HFF-Myc (cell line): ENCODE data around the gene MCTP1.
"Not testable (repeated sequence)": the region's sequence is repeated elsewhere in the genome, so short reads cannot be mapped to it uniquely, and the experiment has no call there.

ENCODE experiments used
- DNase-seq: peaks from one replicate; pipeline ENCODE4 v3.0.0-alpha.2; 2011; ENCODE audit warnings: low read depth; ENCODE audit errors: extremely low read depth
- H3K4me3 ChIP-seq: replicated peaks from 2 replicates; pipeline ENCODE4 v1.5.1; 2011; ENCODE audit warnings: low read depth, mild to moderate bottlenecking, control low read depth, low read length
- CTCF ChIP-seq: IDR thresholded peaks from 2 replicates; pipeline ENCODE4 v1.5.1; 2012; ENCODE audit warnings: mild to moderate bottlenecking, low read depth, low read length, control low read depth; ENCODE audit errors: missing control alignments

MCTP1 gene

GRCh38 chr5:95221234-95221633 lies 63.7 kb downstream of the MCTP1 start:
- TF ChIP-seq CTCF = no peak
- H3K4me3 ChIP-seq = no peak overlapping the region
- DNase-seq = no peak

GRCh38 chr5:95220381-95220780 lies 64.5 kb downstream of the MCTP1 start:
- no peak overlapping the region for H3K4me3 ChIP-seq
- TF ChIP-seq CTCF = no peak
- no peak for DNase-seq

GRCh38 chr5:95219411-95219810 lies 65.5 kb downstream of the MCTP1 start:
- no peak overlapping the region for H3K4me3 ChIP-seq
- no peak for DNase-seq
- TF ChIP-seq CTCF = no peak

- no peak for TF ChIP-seq CTCF
- DNase-seq = no peak
- H3K4me3 ChIP-seq = no peak overlapping the region
Measured at GRCh38 chr5:95217881-95218280, 67.0 kb downstream of the MCTP1 start.

GRCh38 chr5:95217351-95217750 lies 67.5 kb downstream of the MCTP1 start:
- DNase-seq = no peak
- no peak for TF ChIP-seq CTCF
- no peak overlapping the region for H3K4me3 ChIP-seq

- no peak overlapping the region for H3K4me3 ChIP-seq
- TF ChIP-seq CTCF = no peak
- DNase-seq = no peak
Measured at GRCh38 chr5:95216136-95216955, 68.5 kb downstream of the MCTP1 start.

- not testable (repeated sequence) for DNase-seq, H3K4me3 ChIP-seq
Measured at GRCh38 chr5:95207811-95208210, 77.1 kb downstream of the MCTP1 start.
